Measurements from ENCODE around the gene VCP. TPM values are rescaled to one million over a fixed set of nuclear protein-coding genes. Genes with fewer than 3 reads are reported as not detected.

Gene VCP
- total RNA-seq, 1 experiment from 2014 or later = 156 TPM

DNA sequence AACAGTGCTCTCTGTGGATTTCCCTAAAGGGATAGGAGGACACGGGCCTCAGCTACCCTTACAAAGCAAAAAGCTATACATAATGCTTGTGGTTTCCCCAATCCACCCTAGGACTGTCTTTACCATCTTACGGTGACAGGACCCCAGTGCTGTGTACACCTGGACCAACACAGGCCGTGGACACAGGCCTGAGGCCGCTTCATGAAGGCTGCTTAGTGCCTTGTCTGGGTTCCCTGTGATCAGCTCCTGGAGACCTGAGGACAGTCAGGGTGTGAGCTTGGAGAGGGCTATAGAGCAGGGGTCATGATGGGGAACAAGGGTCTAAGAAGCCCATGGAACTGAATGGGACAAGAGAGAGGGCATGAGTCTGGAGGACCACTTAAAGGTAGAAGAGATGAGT, 4.4 kb upstream of the VCP start:
- H3K27ac Mint-ChIP-seq (ENCODE audit: low read depth, unreplicated experiment) = no peak overlapping the region
- H3K27me3 Mint-ChIP-seq (ENCODE audit: insufficient read depth, unreplicated experiment) = no peaks in the 10 kb centered on the region
- CTCF ChIA-PET = interaction anchor here (0.7 to 3.6 kb wide), 4 partner anchors 19 to 316 kb away, joined by 3 to 23 read pairs (median 4); partner anchors contain the start of genes PIGO and STOML2
- no peak for DNase-seq (ENCODE audit: unreplicated experiment)
- no TSS peak for BruUV-seq (replicated peaks)
- H3K9me3 Mint-ChIP-seq (ENCODE audit: unreplicated experiment) = no peaks in the 10 kb centered on the region
- POLR2A ChIA-PET = interaction anchor here (0.7 to 7.6 kb wide), 2 partner anchors 18 to 605 kb away, joined by 3 to 85 read pairs; partner anchors contain the start of gene PIGO
- H3K4me1 Mint-ChIP-seq (ENCODE audit: insufficient read depth, unreplicated experiment) = peaks cover 15% of the 10 kb centered on the region
- TF ChIP-seq, protein P1, sequence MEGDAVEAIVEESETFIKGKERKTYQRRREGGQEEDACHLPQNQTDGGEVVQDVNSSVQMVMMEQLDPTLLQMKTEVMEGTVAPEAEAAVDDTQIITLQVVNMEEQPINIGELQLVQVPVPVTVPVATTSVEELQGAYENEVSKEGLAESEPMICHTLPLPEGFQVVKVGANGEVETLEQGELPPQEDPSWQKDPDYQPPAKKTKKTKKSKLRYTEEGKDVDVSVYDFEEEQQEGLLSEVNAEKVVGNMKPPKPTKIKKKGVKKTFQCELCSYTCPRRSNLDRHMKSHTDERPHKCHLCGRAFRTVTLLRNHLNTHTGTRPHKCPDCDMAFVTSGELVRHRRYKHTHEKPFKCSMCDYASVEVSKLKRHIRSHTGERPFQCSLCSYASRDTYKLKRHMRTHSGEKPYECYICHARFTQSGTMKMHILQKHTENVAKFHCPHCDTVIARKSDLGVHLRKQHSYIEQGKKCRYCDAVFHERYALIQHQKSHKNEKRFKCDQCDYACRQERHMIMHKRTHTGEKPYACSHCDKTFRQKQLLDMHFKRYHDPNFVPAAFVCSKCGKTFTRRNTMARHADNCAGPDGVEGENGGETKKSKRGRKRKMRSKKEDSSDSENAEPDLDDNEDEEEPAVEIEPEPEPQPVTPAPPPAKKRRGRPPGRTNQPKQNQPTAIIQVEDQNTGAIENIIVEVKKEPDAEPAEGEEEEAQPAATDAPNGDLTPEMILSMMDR (IDR thresholded peaks at IDR 0.05; ENCODE audit: unreplicated experiment) = no peak
- H3K4me3 Mint-ChIP-seq (ENCODE audit: unreplicated experiment) = no peak overlapping the region
- peaks cover 21% of the 10 kb centered on the region for H3K36me3 Mint-ChIP-seq (ENCODE audit: insufficient read depth, unreplicated experiment)
- intact Hi-C loops (cut with micrococcal nuclease) = no loop called here

DNA sequence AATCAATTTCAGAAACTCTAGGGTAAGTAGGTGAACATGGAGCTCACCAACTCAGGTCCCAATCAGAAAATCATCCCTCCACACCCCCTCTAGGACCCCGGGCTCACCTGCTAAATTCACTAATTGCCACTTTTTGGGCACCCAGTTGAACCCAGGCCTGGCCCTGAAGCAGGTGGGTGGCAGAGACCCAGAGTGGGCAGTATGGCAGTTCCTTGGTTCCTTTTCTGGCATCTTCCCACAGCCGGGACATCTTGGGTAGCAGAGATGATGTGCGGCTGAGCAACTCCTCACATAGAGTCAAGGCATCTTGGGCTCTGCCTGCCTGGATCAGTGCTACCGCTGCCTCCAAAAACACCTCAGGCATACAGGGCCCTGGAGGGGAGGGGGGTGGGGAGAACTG, 2.9 kb upstream of the VCP start:
- intact Hi-C loops (cut with micrococcal nuclease) = no loop called here
- H3K27ac Mint-ChIP-seq (ENCODE audit: low read depth, unreplicated experiment) = no peak overlapping the region
- CTCF ChIA-PET = interaction anchor here (3.6 kb wide), 1 partner anchor 20 kb away, joined by 23 read pairs; the partner anchor contains the start of gene PIGO
- POLR2A ChIA-PET = interaction anchor here (0.6 kb wide), 1 partner anchor 936 kb away, joined by 4 read pairs; no protein-coding TSS in a partner anchor
- TF ChIP-seq, protein P1 (IDR thresholded peaks at IDR 0.05; ENCODE audit: unreplicated experiment) = no peak
- peaks cover 20% of the 10 kb centered on the region for H3K4me1 Mint-ChIP-seq (ENCODE audit: insufficient read depth, unreplicated experiment)
- H3K36me3 Mint-ChIP-seq (ENCODE audit: insufficient read depth, unreplicated experiment) = peaks cover 33% of the 10 kb centered on the region
- BruUV-seq (replicated peaks) = no TSS peak
- no peaks in the 10 kb centered on the region for H3K27me3 Mint-ChIP-seq (ENCODE audit: insufficient read depth, unreplicated experiment)
- no peak for DNase-seq (ENCODE audit: unreplicated experiment)
- no peak overlapping the region for H3K4me3 Mint-ChIP-seq (ENCODE audit: unreplicated experiment)
- H3K9me3 Mint-ChIP-seq (ENCODE audit: unreplicated experiment) = no peaks in the 10 kb centered on the region

DNA sequence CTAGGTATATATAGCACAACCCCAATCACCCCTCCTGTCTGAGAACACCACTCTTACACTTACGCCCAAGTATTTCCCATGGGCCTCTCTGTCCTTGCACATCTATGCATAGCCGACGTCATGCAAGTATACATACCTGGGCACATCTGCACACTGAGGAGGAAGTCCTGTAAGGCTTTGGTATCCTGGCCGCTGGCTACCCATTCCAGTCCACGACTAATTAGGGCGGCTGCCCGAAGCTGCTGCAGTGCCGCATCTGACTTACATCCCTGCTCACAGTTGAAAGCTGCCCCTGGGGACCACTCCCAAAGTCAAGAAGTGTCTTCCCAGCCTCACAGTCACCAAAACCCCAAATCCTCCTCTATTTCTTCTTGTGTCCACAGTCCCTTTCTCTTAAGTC, 2.4 kb upstream of the VCP start:
- no peak overlapping the region for H3K27ac Mint-ChIP-seq (ENCODE audit: low read depth, unreplicated experiment)
- BruUV-seq (replicated peaks) = no TSS peak
- CTCF ChIA-PET = interaction anchor here (0.6 to 3.6 kb wide), 2 partner anchors 21 to 876 kb away, joined by 5 to 23 read pairs; partner anchors contain the start of gene PIGO
- H3K4me1 Mint-ChIP-seq (ENCODE audit: insufficient read depth, unreplicated experiment) = peaks cover 26% of the 10 kb centered on the region
- intact Hi-C loops (cut with micrococcal nuclease) = no loop called here
- DNase-seq (ENCODE audit: unreplicated experiment) = no peak
- H3K27me3 Mint-ChIP-seq (ENCODE audit: insufficient read depth, unreplicated experiment) = no peaks in the 10 kb centered on the region
- no peak overlapping the region for H3K4me3 Mint-ChIP-seq (ENCODE audit: unreplicated experiment)
- TF ChIP-seq, protein P1 (IDR thresholded peaks at IDR 0.05; ENCODE audit: unreplicated experiment) = no peak
- POLR2A ChIA-PET = no interaction called here
- H3K9me3 Mint-ChIP-seq (ENCODE audit: unreplicated experiment) = no peaks in the 10 kb centered on the region
- peaks cover 35% of the 10 kb centered on the region for H3K36me3 Mint-ChIP-seq (ENCODE audit: insufficient read depth, unreplicated experiment)

DNA sequence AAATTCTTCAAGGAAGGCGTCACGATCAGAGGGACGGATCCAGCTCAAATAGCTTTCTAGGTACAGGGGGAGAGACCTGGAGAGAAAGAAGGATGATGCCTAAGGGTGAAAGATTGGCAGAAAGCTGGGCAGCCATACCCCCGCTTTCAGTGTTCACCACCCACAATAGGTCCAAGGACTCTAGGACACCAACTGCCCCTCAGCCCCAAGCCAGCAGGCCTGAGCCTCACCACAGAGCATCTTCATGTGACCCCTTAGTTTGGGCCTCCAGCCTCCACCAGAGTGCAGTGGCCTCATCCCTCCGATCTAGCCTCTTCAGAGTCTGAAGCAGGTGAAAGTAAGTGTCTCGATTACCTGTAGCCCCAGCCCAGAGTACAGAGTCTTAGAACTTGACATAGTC, 1.7 kb upstream of the VCP start:
- Mint-ChIP-seq H3K27ac (ENCODE audit: low read depth, unreplicated experiment) (no peak overlapping the region), H3K27me3 (ENCODE audit: insufficient read depth, unreplicated experiment) (no peaks in the 10 kb centered on the region), H3K9me3 (ENCODE audit: unreplicated experiment) (no peaks in the 10 kb centered on the region), H3K4me3 (ENCODE audit: unreplicated experiment) (no peak overlapping the region), H3K4me1 (ENCODE audit: insufficient read depth, unreplicated experiment) (peaks cover 26% of the 10 kb centered on the region), H3K36me3 (ENCODE audit: insufficient read depth, unreplicated experiment) (peaks cover 30% of the 10 kb centered on the region)
- intact Hi-C loops (cut with micrococcal nuclease) = no loop called here
- DNase-seq (ENCODE audit: unreplicated experiment) = no peak
- CTCF ChIA-PET = interaction anchor here (0.6 to 1.9 kb wide), 2 partner anchors 22 to 23 kb away, joined by 3 to 5 read pairs; partner anchors contain the start of gene PIGO
- TF ChIP-seq, protein P1 (IDR thresholded peaks at IDR 0.05; ENCODE audit: unreplicated experiment) = no peak
- POLR2A ChIA-PET = no interaction called here
- BruUV-seq (replicated peaks) = no TSS peak
